ENCODE measurements around the gene ZNF600.

DNA sequence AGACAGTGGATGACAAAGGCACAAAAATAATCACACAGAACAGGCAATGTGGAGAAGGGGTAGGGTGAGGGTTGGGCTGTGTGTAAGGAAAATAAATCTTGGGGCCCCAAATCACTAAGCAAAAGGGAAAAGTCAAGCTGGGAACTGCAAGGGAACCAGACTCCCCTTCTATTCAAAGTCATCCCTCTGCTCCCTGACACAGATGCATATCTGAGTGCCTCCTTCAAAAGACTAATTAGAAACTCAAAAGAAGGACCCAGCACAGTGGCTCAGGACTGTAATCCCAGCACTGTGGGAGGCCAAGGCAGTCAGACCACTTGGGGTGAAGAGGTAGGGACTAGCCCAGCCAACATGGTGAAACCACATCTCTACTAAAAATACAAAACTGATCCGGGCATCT is 70.1 kb downstream of the ZNF600 start:
- TF ChIP-seq CTCF (IDR thresholded peaks at IDR 0.05) (no peak), POLR2A (IDR thresholded peaks at IDR 0.05) (no peak)
